ENCODE measurements around the gene A2M.

Gene A2M

DNA sequence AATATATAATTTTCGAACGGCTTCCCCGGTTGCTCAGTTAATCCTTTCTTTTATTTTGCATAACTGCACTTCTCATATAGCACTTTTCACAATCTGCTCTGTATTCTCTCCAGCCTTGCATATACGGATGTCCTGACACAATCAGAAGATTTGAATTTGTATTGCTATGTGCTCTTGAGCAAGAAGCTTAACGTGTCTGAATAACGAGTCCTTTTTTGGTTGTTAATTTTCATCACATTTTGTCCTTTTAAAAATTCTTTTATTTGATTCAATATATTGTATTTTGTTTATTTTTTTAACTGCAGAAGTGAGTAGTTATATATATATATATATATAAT, 17.6 kb downstream of the A2M start:
- DNase-seq = no peak

DNA sequence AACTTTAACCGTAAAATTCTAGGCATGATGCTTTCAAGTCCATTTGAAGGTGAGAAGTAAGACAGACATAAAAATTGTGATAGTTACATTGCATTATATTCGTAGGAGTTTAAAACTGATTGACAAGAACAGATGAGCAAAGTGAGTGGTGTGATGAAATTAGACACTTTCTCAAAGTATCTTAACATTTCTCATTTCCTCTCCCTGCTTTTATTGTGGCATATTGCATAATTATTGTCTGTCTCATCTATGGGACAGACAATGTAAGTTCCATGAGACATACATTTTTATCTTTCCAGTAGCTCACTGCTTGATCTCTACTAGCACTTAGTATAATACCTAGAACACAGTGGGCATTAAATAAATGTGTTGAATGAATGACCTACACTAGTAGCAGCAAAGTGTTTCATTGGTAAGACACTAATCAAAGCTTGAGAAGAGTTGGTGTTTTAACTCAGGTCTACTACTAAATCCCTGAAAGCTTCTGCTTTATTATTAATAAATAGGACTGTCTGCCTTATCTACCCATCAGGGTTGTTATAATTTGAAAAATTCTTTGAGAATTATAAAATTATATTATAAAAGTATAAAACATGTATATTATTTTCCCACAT, 19.0 kb downstream of the A2M start:
- DNase-seq = no peak

DNA sequence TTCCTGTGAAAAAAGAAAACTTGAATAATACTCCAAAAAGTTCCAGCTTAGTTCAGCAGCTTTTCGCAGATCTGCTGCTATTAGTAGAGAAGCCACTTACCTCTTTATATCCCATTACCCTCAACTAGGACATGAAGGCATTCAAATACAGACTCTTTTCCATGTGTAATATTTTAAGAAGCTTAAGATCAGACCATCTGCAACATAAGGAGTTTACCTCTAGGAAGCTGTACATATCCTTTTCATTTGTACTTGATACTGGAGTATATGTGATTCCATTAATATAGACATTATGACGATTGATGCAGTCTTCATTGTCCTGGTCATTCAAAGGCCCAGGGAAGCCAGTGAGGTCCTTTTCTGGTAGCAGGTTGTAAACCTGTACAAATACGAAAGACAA, 20.4 kb downstream of the A2M start:
- DNase-seq = no peak

DNA sequence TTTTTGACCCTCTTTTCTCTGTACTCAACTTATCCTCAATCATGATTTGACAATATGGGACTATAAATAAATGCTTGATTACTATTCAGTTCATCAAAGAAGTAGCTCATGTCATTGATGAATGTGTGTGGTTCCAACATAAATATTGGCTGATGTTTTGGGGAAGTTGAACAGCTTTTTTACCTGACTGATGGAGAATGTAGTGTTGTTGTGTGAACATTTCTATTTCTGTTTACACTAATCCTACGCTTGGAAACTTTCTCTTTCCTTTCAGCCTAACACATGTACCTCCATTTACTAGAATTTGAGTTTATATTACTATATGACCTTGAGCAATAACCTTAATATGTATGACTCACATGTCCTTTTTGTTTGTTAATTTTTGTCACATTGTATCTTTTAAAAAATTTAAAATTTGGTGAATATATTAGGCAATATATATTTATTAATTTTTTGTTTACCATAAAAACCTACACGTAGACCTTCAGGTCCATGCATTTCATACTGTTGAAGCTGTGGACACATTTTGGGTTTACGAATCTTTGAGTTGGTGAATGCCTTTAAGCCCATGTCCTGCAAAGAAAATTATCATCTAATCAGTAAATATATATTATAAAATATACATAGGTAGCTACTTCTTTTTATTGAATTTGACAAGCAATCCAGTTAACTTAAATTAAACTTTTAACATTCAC, 21.1 kb downstream of the A2M start:
- no peak for DNase-seq

DNA sequence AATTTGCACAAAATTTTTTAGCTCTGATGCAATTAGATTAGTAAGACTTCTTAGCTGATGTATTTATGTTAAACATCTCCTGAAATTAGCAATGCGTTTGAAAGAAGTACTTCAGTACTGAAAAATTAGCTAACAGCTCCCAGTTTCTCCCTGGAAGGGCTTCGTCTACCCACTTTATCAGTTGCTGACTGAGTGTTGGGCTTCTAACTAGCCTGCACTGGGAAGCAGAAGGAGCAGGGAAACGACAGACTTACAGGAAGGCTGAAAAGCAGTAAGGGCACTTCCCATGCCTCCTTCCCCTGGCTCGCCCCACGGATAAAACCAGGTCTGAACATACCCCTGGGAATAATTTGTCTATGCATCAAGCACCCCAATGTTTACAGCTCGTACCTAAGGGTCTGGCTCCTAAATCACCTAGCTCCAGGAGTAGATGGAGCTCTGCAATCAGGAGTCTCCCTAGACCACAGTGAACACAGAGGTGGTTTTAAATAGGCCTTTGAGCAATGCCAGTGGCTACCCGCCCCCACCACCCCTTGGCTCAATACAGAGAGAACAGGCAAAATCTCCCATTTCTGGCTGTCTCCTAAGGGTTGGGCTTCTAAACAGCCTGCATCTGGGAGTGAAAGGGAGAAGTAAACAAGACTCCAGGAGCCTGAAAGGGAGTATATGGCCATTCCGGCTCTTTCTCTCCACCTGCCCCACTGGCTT, 23.7 kb downstream of the A2M start:
- DNase-seq = no peak

DNA sequence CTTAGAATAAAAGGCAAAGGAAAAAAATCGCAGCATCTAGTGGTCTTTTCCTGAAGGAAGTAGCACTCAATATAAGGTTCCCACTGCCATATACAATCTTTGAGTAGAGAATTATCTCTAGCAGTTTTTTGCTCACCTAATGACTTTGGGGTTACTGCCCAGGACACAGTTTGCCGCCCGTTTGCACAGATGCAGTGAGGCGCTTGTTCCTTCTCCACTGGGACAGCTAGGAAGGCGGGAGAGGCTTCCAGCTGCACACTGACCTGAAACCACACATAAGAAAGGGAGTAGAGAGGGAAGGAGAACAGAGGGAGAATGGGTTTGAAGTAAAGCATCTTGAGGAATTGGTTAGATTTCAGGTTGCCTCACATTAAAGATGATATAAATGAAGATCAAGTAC, 25.5 kb downstream of the A2M start:
- DNase-seq = no peak

DNA sequence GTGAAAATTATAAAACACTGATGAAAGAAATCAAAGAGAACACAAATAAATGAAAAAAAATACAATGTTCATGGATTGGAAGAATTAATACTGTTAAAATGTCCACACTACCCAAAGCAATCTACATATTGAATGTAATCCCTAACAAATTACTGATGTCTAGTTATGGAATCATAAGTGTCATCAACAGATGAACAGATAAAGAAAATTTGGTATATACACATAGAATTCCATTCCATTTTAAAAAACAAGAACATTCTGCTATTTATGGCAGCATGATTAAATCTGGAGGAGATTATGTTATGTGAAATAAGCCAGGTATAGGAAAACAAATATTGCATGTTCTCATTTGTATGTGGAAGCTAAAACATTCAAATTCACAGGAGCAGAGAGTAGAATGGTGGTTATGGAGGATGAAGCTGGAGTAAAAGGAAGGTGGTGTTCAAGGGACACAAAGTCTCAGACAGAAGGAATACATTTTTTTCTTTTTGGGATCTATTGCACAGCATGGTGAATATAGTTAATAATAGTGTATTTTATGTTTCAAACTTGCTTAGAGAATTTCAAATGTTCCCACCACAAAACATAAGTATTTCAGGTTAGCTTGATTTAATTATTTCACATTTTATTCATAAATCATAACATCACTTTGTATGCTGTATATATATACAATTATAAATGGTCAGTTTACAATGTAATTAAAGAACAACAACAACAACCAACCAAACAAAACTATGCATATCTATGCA, 28.5 kb downstream of the A2M start:
- DNase-seq = no peak

DNA sequence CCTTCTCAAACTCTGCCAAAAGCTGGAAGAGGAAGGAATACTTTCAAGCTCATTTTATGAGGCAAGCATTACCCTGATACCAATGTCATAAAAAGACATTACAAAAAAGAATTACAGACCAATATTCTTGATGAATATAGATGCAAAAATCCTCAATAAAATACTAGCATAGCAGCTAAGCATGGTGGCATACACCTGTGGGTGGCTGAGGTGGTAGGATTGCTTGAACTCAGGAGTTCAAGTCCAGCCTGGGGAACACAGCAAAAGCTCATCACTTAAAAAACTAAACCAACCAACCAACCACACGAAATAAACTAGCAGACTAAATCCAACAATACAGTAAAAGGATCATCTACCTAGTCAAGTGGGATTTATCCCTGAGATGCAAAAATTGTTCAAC, 29.6 kb downstream of the A2M start:
- no peak for DNase-seq

DNA sequence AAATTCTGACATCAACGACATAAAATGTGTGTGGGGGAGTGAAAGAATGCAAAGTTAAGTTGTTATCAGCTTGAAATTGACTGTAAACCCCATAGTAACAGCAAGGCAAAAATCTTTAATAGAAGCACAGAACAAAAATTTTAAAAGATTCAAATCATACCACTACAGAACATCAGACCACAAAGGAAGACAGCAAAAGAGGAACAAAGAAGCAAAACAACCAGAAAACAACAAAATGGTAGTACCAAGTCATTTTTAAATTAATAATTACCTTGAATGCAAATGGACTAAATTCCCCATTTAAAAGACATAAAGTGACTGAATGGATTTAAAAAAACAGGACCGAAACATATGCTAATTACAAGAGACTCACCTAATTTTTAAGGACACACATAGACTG, 31.3 kb downstream of the A2M start:
- no peak for DNase-seq

DNA sequence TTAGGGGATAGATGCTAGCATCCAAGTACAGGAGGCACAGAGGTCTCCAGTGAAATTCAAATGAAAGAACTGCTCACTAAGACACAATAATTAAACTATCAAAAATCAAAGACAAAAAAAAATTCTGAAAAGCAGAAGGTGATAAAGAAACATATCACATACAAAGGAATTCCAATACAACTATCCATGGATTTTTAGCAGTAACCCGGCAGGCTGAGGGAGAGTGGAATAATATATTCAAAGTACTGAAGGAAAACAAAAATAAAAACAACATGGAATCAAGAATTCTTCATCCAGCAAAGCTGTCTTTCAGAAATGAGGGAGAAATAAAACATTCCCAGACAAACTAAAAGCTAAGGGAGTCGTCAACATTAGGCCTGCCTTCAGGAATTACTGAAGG, 31.9 kb downstream of the A2M start:
- DNase-seq = no peak

DNA sequence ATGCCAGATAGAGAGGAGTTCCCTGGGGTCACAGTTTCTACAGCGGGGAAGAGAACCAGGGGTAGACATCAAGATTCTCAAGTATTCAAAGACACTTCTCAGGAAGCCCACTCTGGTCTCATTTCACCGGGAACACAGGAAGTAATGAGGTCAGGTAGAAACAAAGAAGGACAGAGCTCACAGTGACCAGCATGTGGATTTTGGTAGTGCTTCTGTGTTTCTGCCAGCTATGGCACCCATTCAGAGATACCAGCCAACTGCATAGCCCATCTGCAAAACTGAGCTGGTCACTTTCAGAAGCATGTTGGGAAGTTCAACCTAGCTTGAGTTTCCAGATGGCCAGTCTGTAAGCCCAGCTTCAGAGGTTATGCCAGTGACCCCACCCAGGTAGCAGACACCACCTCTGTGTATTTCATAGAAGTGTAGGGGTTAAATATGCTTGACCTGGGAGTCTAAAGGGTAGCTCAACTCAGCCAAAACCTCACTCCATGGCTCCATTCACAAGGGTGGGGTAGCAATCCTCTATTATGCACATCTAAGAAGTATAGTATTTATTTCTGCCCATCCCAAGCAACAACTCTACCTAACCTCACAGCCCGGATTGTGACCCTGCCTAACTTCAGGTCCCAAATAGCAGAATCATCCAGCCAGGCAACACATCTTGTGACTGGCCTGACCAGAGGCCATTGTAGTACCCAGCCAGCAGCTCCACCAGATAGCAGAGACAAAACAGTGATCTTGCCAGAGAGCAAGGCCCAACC, 33.9 kb downstream of the A2M start:
- DNase-seq = no peak

DNA sequence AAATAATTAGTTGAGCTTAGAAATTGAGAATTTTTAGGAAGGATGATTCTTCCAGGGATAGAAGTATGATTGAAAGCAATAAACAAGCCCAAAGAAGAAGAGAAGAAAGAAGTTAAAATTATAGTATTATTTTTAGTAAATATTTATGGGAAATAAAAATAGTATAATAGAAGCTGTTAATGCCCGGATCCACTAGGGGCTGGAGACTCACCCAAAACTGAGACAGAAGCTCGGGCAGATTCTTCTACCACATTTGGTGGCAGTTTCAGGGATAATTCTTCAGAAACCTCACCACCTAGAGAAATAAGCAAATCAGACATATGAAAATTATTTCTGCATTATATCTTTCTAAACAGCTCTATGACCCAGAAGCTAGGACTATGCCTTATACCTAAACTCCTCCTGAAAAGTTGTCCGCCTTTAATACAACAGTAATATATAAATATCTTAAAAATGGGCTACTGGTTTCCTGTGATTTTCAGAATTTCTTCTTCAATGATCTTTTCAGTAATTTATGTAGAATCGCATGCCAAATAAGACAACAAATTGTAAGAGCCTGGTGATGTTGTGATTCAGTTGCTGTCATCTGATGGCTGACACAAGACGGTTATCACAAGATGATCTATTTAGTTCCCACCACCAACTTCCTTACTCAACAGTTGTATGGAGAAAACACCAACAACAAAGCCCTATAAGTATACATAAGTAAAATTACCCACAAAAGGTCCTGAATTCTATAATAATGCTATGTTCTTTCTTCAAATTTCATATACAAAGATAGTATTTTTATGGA, 35.6 kb downstream of the A2M start:
- no peak for DNase-seq

DNA sequence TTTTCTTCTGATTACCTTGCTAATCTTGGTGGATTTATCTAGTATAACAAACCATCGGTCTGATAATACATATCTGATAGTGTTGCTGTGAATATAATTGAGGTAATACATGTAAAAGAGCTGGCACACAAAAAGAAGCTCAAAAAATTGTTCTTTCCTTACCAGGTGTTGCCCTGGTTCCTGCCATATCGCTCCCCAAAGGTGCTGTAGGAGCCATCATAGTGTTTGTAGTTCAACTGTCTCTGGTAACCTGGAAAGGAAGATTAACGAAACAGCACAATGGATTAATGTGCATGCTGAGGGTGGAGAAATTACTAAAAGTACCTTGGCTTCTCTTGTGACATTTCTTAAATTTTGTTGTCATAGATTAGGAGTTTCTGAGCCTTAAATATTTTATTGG, 36.6 kb downstream of the A2M start:
- DNase-seq = no peak

DNA sequence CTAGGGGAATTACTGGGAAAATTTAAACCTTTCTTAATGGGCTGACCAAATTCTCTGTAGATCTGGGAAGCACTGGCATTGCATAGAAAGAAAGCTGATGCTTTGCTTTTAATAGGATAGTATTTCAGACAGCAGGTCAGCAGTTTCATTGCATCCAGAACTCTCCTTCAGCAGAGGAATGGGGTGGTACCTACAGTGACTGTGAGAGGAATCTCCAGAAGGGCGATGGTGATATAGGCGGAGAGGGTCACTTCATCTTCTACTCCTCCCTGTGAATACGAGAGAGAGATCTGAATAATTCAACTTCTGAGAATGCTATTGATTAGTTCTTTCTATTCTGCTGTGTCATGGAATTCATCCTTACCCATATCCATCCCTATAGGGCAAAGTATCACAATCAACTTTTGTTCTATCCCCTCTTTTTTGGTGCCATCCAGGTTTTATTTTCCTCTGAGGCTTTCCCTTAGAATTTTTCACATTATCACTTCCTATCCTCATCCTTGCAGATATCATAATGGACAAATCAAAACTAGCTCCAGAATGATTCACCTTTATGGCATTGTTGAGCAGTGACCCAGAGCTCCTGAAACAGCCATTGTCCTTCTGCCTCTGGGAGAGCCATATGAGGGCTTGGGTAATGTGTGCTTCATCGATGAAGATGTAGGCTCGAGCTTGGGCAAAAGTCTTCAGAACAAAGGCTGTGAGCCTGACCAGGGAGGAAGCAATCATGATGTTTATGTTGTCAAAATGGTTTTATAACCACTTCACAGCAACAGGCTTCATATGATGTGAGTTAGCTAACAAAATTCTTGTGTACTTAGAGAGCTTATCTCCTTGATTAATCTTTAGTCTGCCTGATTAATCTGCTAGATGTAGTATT, 38.3 kb downstream of the A2M start:
- no peak for DNase-seq

DNA sequence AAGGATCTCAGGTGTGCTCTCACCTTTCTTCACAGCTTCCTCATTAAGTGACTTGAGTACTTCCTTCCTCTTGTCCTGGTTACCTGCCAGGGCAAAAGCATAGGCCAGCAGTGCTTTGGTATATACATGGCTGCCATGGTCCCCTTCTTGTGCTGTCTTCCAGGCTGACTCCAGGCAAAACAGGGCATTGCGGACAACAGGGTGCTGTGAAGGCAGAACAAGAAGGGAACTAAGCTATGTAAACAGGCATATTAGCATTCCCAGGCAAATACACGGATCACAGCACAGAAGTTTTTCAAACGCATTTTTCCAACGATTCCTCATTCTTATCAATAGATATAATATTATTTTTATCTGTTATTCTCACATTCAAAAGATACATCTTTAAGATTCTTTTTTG, 39.0 kb downstream of the A2M start:
- no peak for DNase-seq

DNA sequence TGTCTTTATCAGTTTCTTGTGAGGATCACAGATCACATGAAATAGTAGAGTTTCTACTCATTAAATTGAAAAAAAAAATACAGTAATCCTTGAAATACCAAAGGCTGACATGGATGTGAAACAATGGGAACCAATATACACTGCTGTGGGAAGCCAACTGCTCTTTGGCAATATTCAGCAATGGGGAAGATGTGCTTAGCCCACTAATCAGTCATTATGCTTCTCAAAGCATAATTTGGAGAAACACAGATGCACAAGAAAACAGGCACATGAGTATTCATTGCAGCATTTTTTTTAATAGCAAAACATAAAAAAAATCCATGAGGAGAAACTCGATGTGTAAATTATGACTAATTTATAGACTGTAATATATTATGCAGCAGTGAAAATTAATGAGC, 40.6 kb downstream of the A2M start:
- DNase-seq = no peak

DNA sequence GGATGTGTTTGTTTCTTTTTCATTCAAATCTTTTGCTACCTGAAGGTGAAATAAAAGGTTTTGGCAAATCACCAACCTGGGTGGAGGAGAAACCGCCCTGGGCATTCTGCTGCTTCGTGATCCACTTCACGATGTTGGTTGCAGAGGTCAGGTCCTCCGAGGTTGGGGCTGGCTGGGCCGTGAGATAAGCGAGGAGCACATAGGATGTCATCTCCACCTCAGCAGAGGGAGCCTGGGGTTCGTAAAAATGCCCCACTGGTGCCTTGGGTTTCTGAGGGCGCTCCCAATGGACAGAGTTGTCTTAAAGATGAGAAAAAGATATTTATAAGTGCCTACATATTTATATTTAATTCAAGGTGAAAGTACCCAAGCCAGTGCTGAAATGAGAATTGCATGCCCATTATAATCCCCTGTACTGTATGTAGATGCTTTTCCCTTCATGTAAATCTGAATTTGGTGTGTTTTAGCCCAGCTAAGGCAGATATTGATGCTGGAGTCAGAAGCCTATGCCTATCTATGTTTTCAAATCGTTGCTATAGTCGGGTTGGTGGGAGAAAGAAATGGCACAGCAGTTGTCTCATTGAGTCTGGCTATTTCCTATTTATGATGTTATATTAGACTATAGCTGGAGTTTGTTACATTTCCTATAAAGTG, 41.1 kb downstream of the A2M start:
- DNase-seq = no peak

DNA sequence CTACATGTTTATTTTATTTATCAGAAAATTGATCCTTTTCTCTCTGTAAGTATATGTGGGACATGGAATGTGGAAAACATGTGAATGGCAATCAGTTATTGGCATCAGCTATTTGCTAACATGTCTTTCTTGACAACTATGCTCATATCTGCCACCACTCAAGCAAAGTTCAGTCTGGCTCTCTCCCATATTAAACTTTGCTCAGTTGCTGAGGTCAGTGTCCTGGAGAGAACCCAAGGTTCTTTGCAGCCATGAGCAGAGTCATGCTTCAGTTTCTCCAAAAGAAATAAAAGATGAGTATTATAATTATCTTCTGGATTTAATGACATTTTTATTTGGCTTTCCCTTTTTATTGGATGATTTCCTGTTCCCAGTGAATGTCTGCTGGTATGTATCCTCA, 42.6 kb downstream of the A2M start:
- DNase-seq = no peak

DNA sequence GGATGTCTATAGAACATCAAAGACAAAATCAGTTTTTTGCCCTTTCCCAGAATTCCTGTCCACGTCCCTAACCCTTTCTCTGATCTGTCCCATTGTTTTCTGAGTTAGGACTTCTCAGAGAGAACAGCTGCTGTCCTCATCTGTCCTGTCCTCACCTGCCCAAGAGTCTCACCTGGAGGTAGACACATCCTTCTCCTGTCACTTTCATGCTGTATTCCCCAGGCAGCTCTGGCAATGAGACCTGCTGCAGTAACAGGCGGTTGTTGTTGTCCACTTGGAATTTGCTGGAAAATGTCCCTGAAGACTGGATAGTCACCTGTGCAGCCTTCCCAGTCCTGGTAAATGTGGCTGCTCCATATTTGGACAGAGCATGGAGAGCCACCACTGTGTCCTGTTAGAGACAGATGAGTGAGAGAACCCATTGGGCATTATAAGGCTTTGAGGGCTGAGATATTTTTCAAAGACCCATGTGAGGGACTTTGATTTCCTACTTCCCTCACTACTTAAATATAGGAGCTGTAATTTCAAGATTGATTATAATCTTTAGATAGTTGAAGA, 43.2 kb downstream of the A2M start:
- no peak for DNase-seq

DNA sequence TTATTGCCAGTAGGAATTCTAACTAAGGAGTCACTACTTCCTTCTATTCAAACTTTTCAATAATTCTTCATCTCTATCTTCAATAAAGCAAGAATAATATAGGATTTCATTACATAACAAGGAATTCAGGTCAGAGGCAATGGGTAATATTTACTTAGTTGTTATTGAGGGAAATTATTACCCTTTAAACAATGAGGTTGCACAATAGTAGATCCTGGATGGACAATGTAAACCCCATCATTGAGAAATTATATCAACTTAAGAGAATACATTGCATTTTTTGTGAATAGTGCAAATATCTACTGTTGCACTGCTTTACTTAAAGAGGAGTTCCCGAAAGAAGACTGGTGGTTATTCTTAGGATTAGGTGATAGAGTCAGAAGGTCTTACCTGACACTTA, 43.8 kb downstream of the A2M start:
- DNase-seq = no peak

Data from NCI-H774 (cell line).